ENCODE data around the gene FGR. TPM values are rescaled to one million over a fixed set of nuclear protein-coding genes. Genes with fewer than 3 reads are reported as not detected.
"Not testable (repeated sequence)": the region's sequence is repeated elsewhere in the genome, so short reads cannot be mapped to it uniquely, and the experiment has no call there.

FGR gene
- 0.14 and 0.23 TPM in 2 replicates for total RNA-seq

GRCh38 chr1:27634985-27635367 lies at the start of gene FGR:
Gene FGR (minus strand): TSS chr1:27635185. CDS start chr1:27623916, 11,269 bp downstream.
- intact Hi-C loops (cut with micrococcal nuclease): no loop called here

- intact Hi-C loops (cut with micrococcal nuclease): no loop called here
These were observed 49.2 kb upstream of the FGR start for GRCh38 chr1:27684176-27684575.

GRCh38 chr1:27682351-27682944 lies 47.5 kb upstream of the FGR start:
- intact Hi-C loops (cut with micrococcal nuclease): no loop called here

- intact Hi-C loops (cut with micrococcal nuclease): not testable (repeated sequence)
These were observed 46.6 kb upstream of the FGR start for GRCh38 chr1:27681580-27681979.

- intact Hi-C loops (cut with micrococcal nuclease): not testable (repeated sequence)
These were observed 45.3 kb upstream of the FGR start for GRCh38 chr1:27680225-27680791.

GRCh38 chr1:27678747-27679146 lies 43.8 kb upstream of the FGR start:
- intact Hi-C loops (cut with micrococcal nuclease): no loop called here

GRCh38 chr1:27676410-27676809 lies 41.4 kb upstream of the FGR start:
- intact Hi-C loops (cut with micrococcal nuclease): no loop called here

- intact Hi-C loops (cut with micrococcal nuclease): loop anchor here (1.0 to 5.0 kb wide), 4 partner anchors 53 to 350 kb away; partner anchors contain the start of genes FAM76A, PPP1R8, STX12 and TMEM222
These were observed 37.7 kb upstream of the FGR start for GRCh38 chr1:27672750-27673112.

- intact Hi-C loops (cut with micrococcal nuclease): loop anchor here (1.0 to 5.0 kb wide), 4 partner anchors 53 to 350 kb away; partner anchors contain the start of genes FAM76A, PPP1R8, STX12 and TMEM222
These were observed 37.2 kb upstream of the FGR start, which contains the start of gene IFI6 for GRCh38 chr1:27671964-27672749. Gene IFI6 (minus strand): TSS chr1:27672192. CDS start chr1:27669314, 2,878 bp downstream.

GRCh38 chr1:27669876-27670275 lies 34.9 kb upstream of the FGR start:
- intact Hi-C loops (cut with micrococcal nuclease): loop anchor here (5.0 kb wide), 1 partner anchor 348 kb away; the partner anchor contains the start of gene TMEM222

- intact Hi-C loops (cut with micrococcal nuclease): no loop called here
These were observed 34.1 kb upstream of the FGR start for GRCh38 chr1:27668808-27669723.

GRCh38 chr1:27668121-27668807 lies 33.3 kb upstream of the FGR start:
- intact Hi-C loops (cut with micrococcal nuclease): no loop called here

GRCh38 chr1:27666791-27667254 lies 31.8 kb upstream of the FGR start:
- intact Hi-C loops (cut with micrococcal nuclease): no loop called here

- intact Hi-C loops (cut with micrococcal nuclease): no loop called here
These were observed 31.3 kb upstream of the FGR start for GRCh38 chr1:27666294-27666693.

GRCh38 chr1:27665016-27665651 lies 30.1 kb upstream of the FGR start:
- intact Hi-C loops (cut with micrococcal nuclease): no loop called here

GRCh38 chr1:27664291-27664690 lies 29.3 kb upstream of the FGR start:
- intact Hi-C loops (cut with micrococcal nuclease): no loop called here

GRCh38 chr1:27662707-27663393 lies 27.9 kb upstream of the FGR start:
- intact Hi-C loops (cut with micrococcal nuclease): loop anchor here (1.0 to 2.0 kb wide), 7 partner anchors 19 to 270 kb away; partner anchors contain the start of gene GPR3

- intact Hi-C loops (cut with micrococcal nuclease): loop anchor here (1.0 to 2.0 kb wide), 4 partner anchors 43 to 269 kb away; partner anchors contain the start of gene GPR3
These were observed 27.3 kb upstream of the FGR start for GRCh38 chr1:27662261-27662660.
